22Rv1 (cell line): ENCODE measurements around the gene STPG4.

ENCODE experiments used
- CTCF ChIP-seq: fragments of 450-650 bp; IDR thresholded peaks from 2 replicates; pipeline ENCODE4 v1.5.1; 2017; ENCODE audit warnings: mild to moderate bottlenecking
- ZFX ChIP-seq: fragments of 450-650 bp; IDR thresholded peaks from 2 replicates; pipeline ENCODE4 v1.6.1; 2017; ENCODE audit warnings: antibody characterized with exemption, borderline replicate concordance

- TF ChIP-seq CTCF (no peak), ZFX (no peak)
Measured at GRCh38 chr2:47078541-47079482, 76.3 kb downstream of the STPG4 start.
